ENCODE results near the gene DKC1. TPM values are rescaled to one million over a fixed set of nuclear protein-coding genes. Genes with fewer than 3 reads are reported as not detected.

Gene DKC1
- total and polyA plus RNA-seq, 3 donors from 2014 or later: 58.8 to 93.1 (median 66.4) TPM

DNA sequence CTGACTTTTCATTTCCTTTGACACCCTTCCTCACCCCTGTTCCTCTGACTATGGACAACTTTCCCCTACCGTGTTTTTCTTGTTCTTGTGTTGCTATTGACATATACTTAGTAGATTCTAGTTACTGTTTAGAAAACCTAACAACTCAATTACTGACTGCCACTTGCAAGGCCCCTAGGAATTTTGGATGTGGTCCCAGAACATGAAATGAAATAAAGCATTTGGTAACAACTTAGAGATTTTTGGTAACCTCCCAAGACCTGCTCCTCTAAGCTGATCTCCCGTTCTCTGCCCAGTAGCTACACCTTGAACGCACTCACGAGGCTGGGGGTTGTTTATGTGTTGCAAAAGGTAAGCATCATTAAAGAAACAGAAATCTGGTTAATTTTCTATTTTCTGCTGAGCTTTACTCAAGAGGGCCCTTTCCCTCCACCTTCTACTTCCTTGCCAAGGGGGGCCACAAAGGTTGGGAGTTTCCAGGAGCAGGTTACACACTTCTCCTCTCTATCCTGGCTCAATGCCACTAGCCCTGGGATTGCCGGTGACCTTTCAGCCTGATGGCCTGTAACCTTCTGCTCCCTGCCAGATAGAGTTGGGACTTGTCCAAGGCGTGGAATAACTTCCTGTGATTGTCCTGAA, 32.3 kb upstream of the DKC1 start:
- Histone ChIP-seq H3K4me1 (peaks cover 27% of the 10 kb centered on the region), H3K4me3 (no peak overlapping the region), H3K27me3 (no peaks in the 10 kb centered on the region), H3K36me3 (ENCODE audit: low read depth, missing control alignments) (no peaks in the 10 kb centered on the region), H3K27ac (peak overlapping the region in 1 of 2 donors; percentile 24), H3K9me3 (no peaks in the 10 kb centered on the region)
- DNase-seq: no peak
- intact Hi-C loops (cut with DNase I; ENCODE audit: low total_unique reads): no loop called here
- WGBS, 2 donors: 28 to 37% methylated on average over 4 to 6 of the region's 6 CpGs
- TF ChIP-seq POLR2A (IDR thresholded peaks at IDR 0.05) (no peak), CTCF (IDR thresholded peaks at IDR 0.05) (no peak)

DNA sequence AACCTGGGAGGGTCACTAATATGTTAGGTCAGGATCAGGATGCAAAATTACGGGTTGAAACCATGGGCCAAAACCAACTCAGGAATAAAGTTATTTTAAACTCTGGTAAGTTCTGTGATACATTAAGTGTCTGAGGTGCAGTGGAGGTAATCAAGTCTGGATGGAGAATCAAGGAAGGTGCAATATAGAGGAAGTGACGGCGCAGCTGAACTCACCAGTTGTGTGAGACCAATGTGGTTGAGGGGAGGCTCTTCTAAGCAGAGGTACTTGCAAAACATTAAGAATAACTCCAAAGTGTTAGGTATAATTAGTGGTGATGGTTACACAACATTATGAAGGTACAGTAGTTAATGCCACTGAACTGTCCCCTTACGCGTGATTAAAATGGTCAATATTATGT, 31.5 kb upstream of the DKC1 start:
- no peak for DNase-seq
- intact Hi-C loops (cut with DNase I; ENCODE audit: low total_unique reads): no loop called here
- H3K4me1 ChIP-seq: peaks cover 34% of the 10 kb centered on the region

GRCh38 chrX:154731881-154732280, 30.8 kb upstream of the DKC1 start:
- WGBS, 2 donors: 70 to 83% methylated on average over 7 of the region's 7 CpGs
- H3K27ac ChIP-seq: no peak overlapping the region
- intact Hi-C loops (cut with DNase I; ENCODE audit: low total_unique reads): no loop called here

More for the DNA sequence above, 31.5 kb upstream of the DKC1 start:
- H3K9me3 ChIP-seq: no peaks in the 10 kb centered on the region
- 92 to 93% methylated on average over 5 of the region's 5 CpGs for WGBS, 2 donors
- H3K27ac ChIP-seq: no peak overlapping the region
- H3K4me3 ChIP-seq: no peak overlapping the region
- TF ChIP-seq CTCF (IDR thresholded peaks at IDR 0.05) (no peak), POLR2A (IDR thresholded peaks at IDR 0.05) (no peak)
- H3K36me3 ChIP-seq (ENCODE audit: low read depth, missing control alignments): no peaks in the 10 kb centered on the region
- no peaks in the 10 kb centered on the region for H3K27me3 ChIP-seq

DNA sequence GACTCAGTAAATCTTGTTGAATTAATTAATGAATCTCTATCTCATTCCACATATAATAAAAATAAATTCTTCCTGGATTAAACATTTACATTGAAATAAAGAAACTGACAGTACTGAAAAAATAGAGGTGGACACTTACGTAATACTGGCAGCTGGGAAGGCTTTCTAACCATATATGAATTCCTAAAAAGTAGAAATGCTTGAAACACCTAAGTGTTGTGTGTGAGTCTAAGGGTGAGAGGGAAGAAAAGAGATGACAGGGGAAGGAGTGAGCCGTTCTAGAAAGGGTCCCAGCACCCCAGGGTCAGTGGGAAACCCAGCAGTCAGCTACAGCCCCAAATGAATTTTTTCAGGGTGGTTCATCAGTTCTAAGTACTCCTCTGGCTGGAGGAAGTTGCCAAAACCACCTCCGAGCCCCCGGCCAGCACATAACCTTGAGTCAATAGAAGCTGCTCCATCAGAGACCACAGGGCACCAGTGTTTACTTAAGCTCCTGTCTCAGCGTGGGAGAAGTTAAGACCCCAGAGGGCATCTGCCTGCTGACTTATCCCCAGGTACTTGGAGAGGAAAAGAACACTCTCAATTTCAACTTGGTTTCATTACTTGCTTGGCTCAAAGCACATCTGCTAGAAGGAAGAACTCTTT, 30.1 kb upstream of the DKC1 start:
- Histone ChIP-seq H3K4me1 (peaks cover 34% of the 10 kb centered on the region), H3K9me3 (no peaks in the 10 kb centered on the region)

More at GRCh38 chrX:154731881-154732280, 30.8 kb upstream of the DKC1 start:
- no peaks in the 10 kb centered on the region for H3K36me3 ChIP-seq (ENCODE audit: low read depth, missing control alignments)
- TF ChIP-seq POLR2A (IDR thresholded peaks at IDR 0.05): no peak
- no peak for TF ChIP-seq CTCF (IDR thresholded peaks at IDR 0.05)
- no peaks in the 10 kb centered on the region for H3K9me3 ChIP-seq
- DNase-seq: no peak
- no peak overlapping the region for H3K4me3 ChIP-seq
- no peaks in the 10 kb centered on the region for H3K27me3 ChIP-seq
- H3K4me1 ChIP-seq: peaks cover 34% of the 10 kb centered on the region

More for the DNA sequence above, 30.1 kb upstream of the DKC1 start:
- Histone ChIP-seq H3K4me3 (no peak overlapping the region), H3K27ac (no peak overlapping the region), H3K36me3 (ENCODE audit: low read depth, missing control alignments) (no peaks in the 10 kb centered on the region), H3K27me3 (no peaks in the 10 kb centered on the region)
- no peak for DNase-seq
- TF ChIP-seq POLR2A (IDR thresholded peaks at IDR 0.05) (no peak), CTCF (IDR thresholded peaks at IDR 0.05) (no peak)
- intact Hi-C loops (cut with DNase I; ENCODE audit: low total_unique reads): no loop called here
- 58 to 60% methylated on average over 2 to 5 of the region's 5 CpGs for WGBS, 2 donors

All from testis (tissue), 3 donors.